Activated CD4-positive, alpha-beta T cell treated with anti-CD3 and anti-CD28 coated beads, Interleukin-2, amount 50 U/mL, for 16 hours (primary cell): ENCODE data around the gene MCF2L2.
"Not testable (repeated sequence)": the region's sequence is repeated elsewhere in the genome, so short reads cannot be mapped to it uniquely, and the experiment has no call there.

Experiments
- DNase-seq: peaks from one replicate; pipeline ENCODE4 v3.0.0-alpha.2; 2020

Gene MCF2L2, protein sequence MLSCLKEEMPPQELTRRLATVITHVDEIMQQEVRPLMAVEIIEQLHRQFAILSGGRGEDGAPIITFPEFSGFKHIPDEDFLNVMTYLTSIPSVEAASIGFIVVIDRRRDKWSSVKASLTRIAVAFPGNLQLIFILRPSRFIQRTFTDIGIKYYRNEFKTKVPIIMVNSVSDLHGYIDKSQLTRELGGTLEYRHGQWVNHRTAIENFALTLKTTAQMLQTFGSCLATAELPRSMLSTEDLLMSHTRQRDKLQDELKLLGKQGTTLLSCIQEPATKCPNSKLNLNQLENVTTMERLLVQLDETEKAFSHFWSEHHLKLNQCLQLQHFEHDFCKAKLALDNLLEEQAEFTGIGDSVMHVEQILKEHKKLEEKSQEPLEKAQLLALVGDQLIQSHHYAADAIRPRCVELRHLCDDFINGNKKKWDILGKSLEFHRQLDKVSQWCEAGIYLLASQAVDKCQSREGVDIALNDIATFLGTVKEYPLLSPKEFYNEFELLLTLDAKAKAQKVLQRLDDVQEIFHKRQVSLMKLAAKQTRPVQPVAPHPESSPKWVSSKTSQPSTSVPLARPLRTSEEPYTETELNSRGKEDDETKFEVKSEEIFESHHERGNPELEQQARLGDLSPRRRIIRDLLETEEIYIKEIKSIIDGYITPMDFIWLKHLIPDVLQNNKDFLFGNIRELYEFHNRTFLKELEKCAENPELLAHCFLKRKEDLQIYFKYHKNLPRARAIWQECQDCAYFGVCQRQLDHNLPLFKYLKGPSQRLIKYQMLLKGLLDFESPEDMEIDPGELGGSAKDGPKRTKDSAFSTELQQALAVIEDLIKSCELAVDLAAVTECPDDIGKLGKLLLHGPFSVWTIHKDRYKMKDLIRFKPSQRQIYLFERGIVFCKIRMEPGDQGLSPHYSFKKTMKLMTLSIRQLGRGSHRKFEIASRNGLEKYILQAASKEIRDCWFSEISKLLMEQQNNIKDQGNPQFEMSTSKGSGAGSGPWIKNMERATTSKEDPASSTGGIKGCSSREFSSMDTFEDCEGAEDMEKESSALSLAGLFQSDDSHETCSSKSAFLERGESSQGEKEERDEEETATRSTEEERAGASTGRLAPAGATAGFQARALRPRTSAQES

DNA sequence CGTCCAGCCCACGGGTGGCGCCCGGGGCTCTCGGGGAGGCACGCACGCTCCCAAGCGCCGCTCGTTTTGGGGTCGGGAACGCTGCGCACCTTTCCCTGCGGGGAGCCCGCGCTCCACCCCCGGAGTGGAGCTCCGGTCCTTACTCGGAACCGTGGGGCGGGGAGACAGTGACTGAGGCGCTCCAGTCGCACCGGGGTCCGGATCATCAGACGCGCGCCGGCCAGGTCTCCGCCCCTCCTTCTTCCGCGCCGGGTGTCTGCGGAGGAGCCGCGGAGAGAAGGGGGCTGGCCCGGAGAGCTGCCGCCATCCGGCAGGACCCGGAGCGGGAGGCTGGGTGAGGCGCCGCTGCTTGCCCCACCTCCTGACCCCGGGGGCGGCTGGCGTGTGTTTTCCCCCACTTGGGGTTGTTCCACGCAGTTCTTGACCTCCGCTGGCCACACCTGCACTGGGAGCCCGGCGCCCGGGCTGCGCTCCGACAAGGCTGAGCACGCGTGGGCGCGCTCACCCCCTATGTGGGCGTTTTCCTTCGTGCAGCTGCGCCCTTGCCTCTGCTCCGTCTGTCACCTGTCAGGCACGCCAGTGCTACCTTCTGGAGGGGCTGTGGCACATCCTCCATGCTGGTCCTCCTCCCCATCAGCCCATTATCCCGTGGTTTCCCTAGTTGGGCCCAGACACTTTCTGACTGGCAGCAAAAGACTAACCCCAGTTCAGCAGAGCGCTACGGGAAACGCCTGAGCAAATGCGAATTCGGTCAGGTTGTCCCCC, at the start of gene MCF2L2:
MCF2L2 (minus strand) TSS at position 173 of the 765 bp plus-strand sequence. CDS start 642 bp downstream, outside the sequence.
- DNase-seq, result peak; percentile 84

DNA sequence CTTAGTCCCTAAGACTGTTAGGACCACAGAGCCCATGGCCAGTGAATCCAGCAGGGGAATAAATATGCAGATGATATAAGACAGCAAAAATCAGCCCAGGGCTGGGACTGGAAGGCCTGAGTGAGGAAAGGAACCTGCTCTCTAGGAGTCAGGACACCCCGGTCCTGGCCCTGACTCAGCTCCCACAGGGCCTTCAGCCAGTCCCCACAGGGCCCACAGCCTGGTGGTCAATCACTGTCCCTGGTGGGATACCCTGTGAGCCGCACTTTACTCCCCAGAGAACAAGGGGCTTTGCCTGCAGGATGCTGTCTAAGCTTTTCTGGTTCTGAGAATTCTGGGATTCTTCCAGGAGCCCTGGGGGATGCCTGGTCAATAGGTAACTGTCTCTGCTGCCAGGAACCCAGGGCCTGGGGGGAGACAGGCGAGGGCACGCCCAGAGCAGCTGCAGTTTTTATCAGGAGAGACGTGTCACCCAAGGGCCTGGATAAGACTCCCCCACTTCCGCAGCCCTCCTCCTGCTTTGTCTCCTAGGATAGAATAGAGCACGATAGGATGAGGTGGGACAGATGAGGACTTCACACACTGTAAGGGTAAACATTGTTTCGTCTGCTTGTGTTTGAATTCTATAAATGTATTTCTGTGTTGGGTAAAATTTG, 49.5 kb upstream of the MCF2L2 start:
- DNase-seq, result no peak

DNA sequence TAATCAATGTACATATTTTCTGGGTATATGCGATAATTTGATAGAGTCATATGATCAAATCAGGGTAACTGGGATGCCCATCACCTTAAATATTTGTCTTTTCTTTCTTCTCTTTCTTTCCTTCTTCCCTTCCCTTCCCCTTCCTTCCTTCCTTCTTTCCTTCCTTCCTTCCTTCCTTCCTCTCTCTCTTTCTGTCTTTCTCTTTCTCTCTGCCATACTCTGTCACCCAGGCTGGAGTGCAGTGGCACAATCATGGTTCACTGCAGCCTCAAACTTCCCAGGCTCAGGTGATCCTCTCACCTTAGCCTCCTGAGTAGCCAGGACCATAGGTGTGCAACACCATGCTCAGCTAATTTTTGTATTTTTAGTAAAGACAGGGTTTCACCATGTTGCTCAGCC, 47.3 kb upstream of the MCF2L2 start:
- DNase-seq, result not testable (repeated sequence)

DNA sequence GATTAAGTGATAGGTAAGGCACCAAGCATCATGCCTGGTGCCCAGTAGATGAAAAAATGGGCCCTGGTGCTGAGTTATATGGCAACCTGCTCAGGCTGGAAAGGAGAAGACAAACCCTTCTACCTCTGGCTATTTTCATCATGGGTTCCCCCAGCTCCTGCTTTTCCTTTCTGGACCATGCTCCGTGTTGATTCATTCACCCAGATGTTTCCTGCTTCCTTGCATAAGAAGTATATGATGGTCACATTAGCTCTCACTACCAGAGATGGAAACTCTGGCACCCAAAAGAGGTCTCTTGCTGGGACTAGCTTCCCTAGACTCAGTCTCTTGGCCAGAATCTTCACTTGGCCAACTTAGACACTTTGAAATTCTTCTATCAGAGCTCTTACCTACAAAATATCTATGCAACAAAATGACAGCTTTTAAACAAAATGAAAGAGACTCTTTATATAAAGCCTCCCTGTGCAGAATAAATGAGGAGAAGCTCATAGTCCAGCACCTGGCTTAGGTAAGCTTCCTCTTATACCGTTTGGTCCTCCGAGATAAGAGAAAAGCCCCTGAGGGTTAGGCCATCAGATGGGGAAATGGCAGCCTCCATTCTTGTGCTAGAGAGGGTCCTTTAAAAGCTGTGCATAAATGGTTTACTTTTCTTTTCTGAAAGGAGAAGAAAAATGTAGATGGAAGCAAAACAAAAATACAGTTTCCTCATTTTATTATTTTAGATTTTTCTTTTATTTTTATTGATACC, 46.8 kb upstream of the MCF2L2 start:
- DNase-seq, result no peak

DNA sequence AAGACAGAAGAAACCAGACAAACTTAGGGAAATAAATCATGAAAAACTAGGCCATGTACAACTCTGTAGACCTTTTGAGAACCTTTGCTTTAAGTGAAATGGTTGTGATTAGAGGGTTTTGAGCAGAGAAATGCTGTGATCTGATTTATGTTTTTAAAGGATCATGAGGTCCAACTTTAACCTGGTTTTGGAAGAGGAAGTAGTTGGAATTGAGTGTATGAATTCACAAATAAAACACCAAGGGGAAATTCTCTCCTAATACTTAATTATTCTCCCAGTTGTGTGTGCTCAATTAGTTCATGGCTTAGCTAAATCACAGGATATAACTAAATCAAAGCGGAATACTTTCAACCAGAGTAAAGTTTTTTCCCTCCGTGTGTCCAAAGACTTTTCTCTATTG, 45.5 kb upstream of the MCF2L2 start:
- no peak for DNase-seq

DNA sequence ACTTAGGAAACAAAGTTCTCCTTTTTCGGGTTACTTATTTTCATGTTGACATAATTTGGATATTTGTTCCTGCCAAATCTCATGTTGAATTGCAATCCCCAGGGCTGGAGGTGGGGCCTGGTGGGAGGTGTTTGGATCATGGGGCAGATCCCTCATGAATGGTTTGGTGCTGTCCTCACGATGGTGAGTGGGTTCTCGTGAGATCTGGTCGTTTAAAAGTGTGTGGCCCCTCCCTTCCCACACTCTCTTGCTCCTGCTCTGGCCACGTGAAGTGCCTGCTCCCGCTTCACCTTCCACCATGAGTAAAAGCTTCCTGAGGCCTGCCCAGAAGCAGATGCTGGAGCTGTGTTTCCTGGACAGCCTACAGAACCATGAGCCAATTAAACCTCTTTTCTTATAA, 43.7 kb upstream of the MCF2L2 start:
- DNase-seq, result no peak

DNA sequence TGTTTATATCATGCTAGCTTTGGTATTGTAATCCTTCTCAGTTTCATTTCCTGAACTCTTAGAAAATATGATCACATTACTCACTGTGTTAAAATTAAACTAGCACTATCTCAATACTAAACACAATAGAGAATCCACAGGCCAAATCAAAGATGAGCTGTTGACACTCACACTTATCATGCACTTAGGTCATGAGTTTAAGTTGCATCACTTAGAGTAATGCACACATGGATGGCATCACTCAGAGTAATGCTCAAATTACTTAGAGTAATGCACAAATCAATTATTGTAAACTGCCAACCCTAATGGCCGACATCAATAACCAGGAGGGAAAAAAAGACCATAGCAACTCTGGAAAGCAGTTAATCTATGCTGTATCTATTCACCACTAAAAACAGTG, 40.0 kb upstream of the MCF2L2 start:
- DNase-seq, result peak; percentile 21

DNA sequence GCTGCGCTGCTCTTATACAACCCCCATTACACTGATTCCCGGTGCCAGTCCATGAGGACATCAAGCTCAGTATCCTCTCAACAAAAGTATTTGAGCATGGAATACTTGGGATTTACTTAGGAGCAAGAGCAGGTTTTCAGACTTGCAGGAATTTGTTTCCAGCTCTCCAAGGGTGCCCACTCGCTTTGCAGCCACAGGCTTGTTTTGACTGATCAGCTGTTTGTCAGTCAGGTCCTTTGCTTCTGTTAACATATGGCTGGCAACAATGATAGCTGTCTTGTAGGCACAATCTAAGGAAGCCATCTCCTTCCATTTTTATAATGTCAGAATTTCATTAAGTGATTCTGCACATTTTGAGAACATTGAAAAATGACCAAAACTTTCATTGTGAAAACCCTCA, 38.2 kb upstream of the MCF2L2 start:
- no peak for DNase-seq

DNA sequence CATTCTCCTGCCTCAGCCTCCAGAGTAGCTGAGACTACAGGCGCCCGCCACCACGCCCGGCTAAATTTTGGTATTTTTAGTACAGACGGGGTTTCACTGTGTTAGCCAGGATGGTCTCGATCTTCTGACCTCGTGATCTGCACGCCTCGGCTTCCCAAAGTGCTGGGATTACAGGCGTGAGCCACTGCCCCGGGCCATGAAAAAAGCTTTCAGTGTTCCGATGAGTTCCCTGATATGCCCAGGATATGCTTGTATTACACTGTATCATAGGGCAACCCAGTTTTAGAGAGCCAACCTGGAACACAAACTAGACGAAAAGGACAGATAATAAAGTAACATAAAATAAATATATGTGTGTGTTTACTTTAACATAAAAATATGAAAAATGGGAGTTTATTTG, 37.3 kb upstream of the MCF2L2 start:
- DNase-seq, result not testable (repeated sequence)

DNA sequence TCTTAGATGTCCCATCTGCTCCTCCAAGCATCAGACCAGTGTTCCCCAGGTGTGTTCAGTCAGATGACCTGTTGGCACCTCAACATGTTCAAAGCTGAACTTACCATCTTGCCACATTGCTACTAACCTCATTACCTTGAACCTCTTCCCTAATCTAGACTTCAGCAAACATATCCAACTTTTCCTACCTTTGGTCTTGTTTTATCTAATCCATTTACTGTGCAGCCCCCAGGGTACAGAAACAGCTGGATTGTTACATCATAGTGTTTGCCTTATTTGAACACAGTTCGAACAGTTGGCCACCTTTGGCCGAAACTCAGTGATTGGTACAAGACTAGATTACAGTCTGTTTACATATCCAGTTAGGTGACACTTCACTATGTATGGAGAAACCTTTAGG, 36.1 kb upstream of the MCF2L2 start:
- no peak for DNase-seq

DNA sequence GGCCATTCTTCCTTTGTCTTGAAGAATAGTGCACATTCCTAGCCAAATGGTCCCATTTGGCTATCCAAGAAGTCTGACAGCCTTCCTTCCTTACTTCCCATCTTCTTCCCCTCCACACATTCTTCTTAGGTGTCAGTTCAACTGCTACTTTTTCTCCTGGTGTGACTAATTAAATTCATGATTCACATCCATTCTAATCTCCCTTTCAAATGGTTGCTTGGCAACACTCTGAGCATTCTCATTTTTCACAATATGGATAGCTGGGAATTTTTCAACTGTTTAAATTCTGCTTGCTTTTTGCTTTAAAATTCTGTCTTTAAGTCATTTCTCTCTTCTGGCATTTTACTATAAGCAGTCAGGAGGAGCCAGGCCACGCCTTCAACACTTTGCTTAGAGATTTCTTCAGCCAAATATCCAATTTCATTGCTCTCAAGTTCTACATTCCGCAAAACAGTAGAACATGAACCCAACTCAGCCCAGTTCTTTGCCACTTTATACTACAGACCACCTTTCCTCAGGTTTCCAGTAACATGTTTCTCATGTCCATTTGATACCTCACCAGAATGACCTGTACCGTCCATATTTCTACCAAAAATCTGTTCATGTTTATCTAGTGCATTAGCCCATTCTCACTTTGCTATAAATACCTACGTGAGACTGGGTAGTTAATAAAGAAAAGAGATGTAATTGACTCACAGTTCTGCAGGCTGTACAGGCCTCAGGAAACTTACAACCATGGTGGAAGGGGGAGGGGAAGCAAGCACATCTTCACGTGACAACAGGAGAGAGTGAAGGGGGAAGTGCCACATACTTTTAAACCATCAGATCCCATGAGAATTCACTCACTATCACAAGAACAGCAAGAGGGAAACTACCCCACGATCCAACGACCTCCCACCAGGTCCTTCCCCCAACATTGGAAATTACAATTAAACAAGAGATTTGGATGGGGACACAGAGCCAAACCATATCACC, 31.9 kb upstream of the MCF2L2 start:
- DNase-seq, result no peak

DNA sequence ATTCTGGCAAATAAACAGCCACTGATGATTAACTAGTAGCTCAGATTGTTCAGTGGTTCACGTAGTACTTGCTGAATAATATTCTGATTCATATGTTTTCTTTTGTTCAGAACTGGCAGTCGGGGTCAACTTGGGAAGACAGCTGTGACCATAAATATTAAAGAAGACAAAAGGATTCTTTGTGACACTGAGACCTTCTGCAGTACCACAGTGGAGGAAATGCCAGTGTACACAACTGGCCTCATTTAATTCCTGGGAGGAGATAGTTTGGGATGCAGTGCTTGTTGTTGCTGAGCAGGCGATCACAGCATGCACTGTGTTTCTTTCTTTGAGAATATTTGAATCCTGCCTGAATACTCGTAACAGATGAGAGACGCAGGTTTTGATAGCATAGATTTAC, 26.7 kb upstream of the MCF2L2 start:
- DNase-seq, result no peak

DNA sequence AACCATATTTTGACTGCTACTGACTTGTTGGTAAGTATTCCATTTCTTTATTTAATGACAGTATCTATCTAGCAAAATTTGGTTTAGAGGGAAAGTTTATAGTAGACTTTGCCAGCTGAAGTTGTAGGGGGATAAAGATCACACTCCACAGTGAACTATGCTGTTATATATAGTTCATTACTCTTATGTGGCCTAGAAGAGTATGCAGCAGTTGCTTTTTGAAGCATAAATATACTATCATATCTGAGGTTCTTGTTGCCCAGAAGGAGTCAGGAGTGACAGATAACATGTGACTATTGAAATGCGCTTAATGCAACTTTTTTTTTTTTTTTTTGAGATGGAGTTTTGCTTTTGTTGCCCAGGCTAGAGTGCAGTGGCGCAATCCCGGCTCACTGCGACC, 25.6 kb upstream of the MCF2L2 start:
- no peak for DNase-seq

DNA sequence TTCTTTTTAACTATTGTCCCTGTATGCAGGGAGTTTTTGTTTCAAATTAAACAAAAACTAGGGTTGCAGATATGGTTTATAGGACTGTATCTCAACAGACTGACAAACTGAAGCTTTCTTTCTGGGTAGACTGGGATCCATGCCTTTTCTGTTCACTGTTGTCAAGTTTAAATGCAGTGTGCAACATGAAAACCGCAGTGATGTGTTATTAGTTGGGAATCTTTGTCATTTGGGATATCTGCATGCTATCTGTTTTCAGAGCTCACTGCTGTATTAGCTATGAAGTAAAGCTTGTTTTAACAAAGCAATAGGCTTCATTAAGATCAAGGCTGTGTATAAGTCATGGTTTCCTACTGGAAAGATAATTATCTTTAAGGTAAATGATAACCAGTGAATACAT, 21.4 kb upstream of the MCF2L2 start:
- no peak for DNase-seq

DNA sequence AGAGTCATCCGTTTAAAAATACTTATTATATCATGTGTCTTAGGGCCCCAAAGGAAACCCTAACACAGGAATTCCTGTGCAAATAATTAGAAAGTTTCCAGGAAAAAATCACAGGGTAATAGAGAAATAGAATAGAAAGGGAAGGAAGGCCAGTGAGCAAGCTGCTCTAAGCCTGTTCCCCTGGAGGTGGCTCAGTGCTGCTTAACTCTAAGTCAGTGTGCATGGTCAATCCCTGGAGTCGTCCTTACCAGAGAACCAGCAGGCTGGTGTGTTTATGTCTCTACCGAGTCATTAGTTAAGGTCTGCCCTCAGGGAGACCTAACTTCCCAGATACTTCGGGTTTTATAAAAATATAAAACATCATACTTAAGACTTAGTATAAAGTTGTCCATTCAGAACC, 21.0 kb upstream of the MCF2L2 start:
- no peak for DNase-seq

DNA sequence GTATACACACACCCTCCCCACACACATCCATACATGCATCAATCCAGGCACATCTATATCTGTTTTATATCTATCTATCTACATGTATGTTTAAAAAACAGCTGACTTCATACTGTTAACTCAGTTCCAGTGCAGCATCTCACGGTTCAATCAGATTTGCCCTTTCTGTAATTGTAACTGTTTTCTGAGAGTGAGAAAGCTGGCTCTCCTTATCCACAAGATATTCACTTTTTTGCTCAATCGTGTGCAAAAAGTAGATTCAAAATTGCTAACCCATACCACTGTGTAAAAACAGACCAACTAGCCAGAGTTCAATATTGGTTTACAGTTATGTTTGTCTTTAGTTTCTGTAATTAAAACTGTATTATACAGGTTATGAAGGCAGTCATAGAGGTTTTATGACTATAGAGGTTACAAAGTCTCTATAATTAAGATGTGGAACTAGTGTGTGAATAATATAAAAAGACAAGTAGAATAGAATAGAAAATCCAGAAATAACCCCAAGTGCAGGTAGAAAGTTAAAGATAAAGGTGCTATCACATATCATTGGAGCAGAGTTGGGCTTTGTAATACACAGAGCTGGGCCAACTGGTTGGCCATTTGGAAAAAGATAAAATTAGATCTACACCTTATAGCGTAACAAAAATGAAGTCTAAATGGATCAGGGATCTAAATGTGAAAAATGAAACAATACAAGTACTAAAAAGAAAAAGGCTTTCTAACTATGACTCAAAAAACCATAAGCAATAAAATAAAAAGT, 20.1 kb upstream of the MCF2L2 start:
- DNase-seq, result no peak

DNA sequence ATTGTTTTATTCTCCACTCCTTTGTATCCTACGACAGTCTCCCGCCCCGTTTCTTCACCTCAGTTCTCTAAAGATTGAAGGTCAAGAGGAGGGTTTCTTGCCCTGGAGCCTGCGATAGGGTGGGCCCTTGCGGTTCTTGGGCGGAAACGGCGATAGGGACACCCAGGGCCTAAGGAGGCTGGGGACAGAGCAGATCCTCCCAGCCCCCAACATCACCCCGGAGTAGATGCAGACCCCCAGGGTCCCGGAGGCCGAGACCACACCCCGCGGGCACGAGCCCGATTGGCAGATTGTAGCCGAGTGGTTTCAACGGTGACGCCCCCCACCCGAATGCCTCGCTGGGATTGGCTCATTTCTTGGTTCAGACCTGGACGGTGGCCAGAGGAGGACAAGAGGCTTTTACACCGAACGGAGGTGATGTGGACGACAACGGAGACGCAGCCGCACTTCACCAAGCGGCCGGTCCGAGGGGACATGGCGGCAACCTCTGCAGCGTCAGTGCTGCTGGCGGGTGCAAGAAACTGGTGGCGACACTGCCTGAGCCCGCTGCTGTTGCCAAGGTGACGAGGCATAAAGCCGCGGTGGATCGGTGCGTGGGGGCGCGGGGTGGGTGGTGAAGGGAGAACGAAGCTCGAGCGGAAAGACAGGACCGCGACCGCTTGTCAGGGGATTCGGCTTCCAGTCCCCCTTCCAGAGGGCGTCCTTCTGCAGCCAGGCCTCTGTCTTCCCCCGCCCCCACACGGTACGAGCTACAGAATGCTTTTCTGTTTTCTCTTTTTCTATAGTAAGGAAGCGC, 19.0 kb upstream of the MCF2L2 start:
- DNase-seq, result peak; percentile 90

DNA sequence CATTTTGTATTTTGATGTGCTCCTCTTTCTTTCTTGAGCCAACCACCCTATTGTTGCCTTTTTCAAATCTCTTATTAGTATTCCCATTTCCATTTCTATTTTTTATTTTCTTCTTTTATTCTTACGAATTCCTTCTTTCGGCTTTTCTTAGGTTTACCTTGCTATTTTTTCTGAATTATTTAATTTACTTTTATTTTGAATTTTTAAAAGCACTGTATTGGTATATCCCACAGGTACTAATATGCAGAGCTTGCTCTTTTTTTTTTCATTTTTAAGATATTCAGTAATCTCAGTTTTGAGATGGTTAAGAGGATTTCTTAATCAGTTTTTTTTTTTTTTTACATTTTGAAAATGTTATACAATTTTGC, 18.4 kb upstream of the MCF2L2 start:
- DNase-seq, result no peak

DNA sequence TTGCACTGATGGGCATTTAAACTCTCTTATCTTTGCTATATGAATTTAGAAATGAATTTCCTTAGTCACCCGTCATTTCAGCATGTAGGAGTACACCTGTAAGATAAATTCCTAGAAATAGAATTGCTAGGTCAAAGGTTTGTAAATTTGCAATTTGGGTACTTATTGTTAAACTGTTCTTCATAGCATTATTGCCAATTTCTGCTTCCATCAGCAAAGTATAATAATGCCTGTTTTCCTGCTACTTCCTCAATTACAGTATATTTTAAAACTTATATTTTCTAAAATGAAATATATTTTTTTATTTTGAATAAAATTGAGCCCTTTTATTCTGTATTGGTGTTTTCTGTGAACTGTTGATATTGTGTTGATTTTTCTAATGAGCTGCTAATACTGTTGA, 16.3 kb upstream of the MCF2L2 start:
- no peak for DNase-seq
